BLaER1 treated with 17β-estradiol and CSF1 and Interleukin-3, amounts not matched to agents 10 nM and 100 nM (cell line): ENCODE measurements around the gene LSM5.

ENCODE experiments used
- H3K27ac ChIP-seq, 11 experiments: shearing (Covaris generic); formaldehyde crosslinking; 2 replicates each; pipeline ENCODE4 v1.8.1; 2022
- H3K27me3 ChIP-seq, 11 experiments: shearing (Covaris generic); formaldehyde crosslinking; 2 replicates each; pipeline ENCODE4 v1.8.1; 2022
- H3K36me3 ChIP-seq, 11 experiments: shearing (Covaris generic); formaldehyde crosslinking; 2 replicates each; pipeline ENCODE4 v1.8.1; 2022
- H3K4me1 ChIP-seq, 10 experiments: shearing (Covaris generic); formaldehyde crosslinking; 2 replicates each; pipeline ENCODE4 v1.8.1; 2022
- H3K4me2 ChIP-seq, 11 experiments: shearing (Covaris generic); formaldehyde crosslinking; 2 replicates each; pipeline ENCODE4 v1.8.1; 2022
- H3K4me3 ChIP-seq, 10 experiments: shearing (Covaris generic); formaldehyde crosslinking; 2 replicates each; pipeline ENCODE4 v1.8.1; 2022
- H3K9ac ChIP-seq, 11 experiments: shearing (Covaris generic); formaldehyde crosslinking; 2 replicates each; pipeline ENCODE4 v1.8.1; 2022
- H3K9me3 ChIP-seq, 11 experiments: shearing (Covaris generic); formaldehyde crosslinking; replicated peaks in 1 of 11; 2 replicates each; pipeline ENCODE4 v1.8.1; 2022
- H4K20me1 ChIP-seq, 11 experiments: shearing (Covaris generic); formaldehyde crosslinking; 2 replicates each; pipeline ENCODE4 v1.8.1; 2022
- Cebpa-rat ChIP-seq, 11 experiments: shearing (Covaris generic); IDR thresholded peaks; 2 replicates each; pipeline ENCODE4 v1.8.1; 2022

The LSM5 gene

DNA sequence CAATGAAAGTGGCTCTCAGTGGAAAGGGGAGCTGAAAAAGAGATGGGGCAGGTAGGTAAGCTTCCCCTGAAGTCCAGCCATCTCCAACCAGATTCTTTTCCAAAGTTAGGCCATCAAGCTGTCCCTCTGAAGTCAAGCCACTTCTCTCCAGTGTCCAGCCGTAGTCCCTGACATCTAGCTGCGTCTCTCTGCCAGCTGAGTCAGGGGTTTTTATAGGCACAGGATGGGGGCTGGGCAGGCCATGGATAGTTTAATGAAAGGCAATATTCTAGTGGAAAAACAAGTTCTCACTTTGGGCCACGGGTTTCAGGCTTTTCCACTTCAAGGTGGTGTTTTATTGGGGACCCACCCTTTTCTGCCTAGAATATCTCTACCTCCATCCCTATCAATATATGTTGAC is 41.9 kb upstream of the LSM5 start:
- Histone ChIP-seq H3K4me3 (no peak overlapping the region), H3K4me2 (no peak overlapping the region), H3K36me3 (peaks cover 20 to 73% (median 44%) of the 10 kb centered on the region in 11 experiments), H3K9me3 (peaks cover 0 to 25% (median 17%) of the 10 kb centered on the region in 11 experiments; a peak in 16 of 22 replicates), H3K9ac (no peak overlapping the region), H4K20me1 (peaks cover 0 to 100% (median 30%) of the 10 kb centered on the region in 11 experiments; a peak in 14 of 22 replicates), H3K27me3 (no peaks in the 10 kb centered on the region), H3K27ac (no peak overlapping the region), H3K4me1 (peaks cover 0 to 17% (median 0%) of the 10 kb centered on the region in 10 experiments; a peak in 4 of 20 replicates)
- no peak for TF ChIP-seq Cebpa-rat (IDR thresholded peaks at IDR 0.05)

DNA sequence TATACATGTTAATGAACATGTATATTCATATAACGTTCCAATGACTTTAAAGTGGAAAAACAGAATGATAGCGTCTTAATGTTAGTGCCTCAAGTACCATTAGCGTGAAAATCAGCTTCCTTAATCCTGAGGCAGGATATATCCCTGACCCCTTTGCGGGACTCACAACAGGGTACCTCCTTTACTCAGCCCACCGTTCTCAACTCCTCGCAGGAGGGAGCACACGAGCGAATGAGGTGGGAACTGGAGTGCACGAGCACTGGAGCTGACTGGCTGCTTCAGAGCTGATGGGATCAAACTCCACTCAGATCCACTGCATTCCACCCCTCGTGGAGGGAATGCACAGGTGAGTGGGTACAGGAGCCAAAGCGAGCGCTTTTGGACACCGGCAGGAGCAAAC is 41.2 kb upstream of the LSM5 start:
- no peak overlapping the region for H3K27ac ChIP-seq
- no peak for TF ChIP-seq Cebpa-rat (IDR thresholded peaks at IDR 0.05)
- peaks cover 0 to 100% (median 33%) of the 10 kb centered on the region in 11 experiments; a peak in 13 of 22 replicates for H4K20me1 ChIP-seq

DNA sequence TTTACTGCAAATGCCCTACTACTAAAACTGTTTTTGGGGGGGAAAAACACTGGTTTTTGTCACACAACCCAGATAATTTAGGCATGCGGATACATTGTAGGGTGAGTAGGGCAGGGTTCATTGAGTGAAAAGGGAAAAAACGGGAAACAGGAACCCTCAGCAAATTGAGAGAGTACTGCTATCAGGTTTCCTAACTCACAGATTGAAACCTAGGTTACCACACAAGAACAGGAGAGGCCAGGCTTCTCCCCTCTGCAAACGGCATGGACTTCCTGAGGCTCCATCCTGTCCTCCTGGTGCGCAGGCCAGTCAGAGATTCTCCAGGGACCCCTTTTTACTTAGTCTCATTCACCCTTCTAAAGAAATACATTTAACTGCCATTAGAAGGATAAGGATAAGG is 35.7 kb upstream of the LSM5 start:
- no peak for TF ChIP-seq Cebpa-rat (IDR thresholded peaks at IDR 0.05)
- Histone ChIP-seq H3K4me3 (no peak overlapping the region), H3K4me2 (no peak overlapping the region)

More for the DNA sequence above, 41.2 kb upstream of the LSM5 start:
- H3K4me1 ChIP-seq = peaks cover 0 to 17% (median 0%) of the 10 kb centered on the region in 10 experiments; a peak in 4 of 20 replicates
- H3K36me3 ChIP-seq = peaks cover 24 to 73% (median 43%) of the 10 kb centered on the region in 11 experiments
- no peak overlapping the region for H3K4me2 ChIP-seq
- H3K9me3 ChIP-seq = peaks cover 0 to 31% (median 18%) of the 10 kb centered on the region in 11 experiments; a peak in 16 of 22 replicates
- H3K4me3 ChIP-seq = no peak overlapping the region
- H3K9ac ChIP-seq = no peak overlapping the region
- H3K27me3 ChIP-seq = no peaks in the 10 kb centered on the region

GRCh38 chr7:32524631-32525030 is 34.5 kb upstream of the LSM5 start:
- no peak for TF ChIP-seq Cebpa-rat (IDR thresholded peaks at IDR 0.05)
- Histone ChIP-seq H3K27ac (no peak overlapping the region), H3K36me3 (peaks cover 58 to 94% (median 66%) of the 10 kb centered on the region in 11 experiments), H3K4me3 (no peak overlapping the region), H3K9me3 (peaks cover 36 to 76% (median 64%) of the 10 kb centered on the region in 11 experiments), H3K4me1 (no peaks in the 10 kb centered on the region), H3K4me2 (no peak overlapping the region), H3K27me3 (no peaks in the 10 kb centered on the region), H3K9ac (no peak overlapping the region), H4K20me1 (peaks cover 0 to 68% (median 11%) of the 10 kb centered on the region in 11 experiments; a peak in 12 of 22 replicates)

More for the DNA sequence above, 35.7 kb upstream of the LSM5 start:
- Histone ChIP-seq H3K36me3 (peaks cover 49 to 86% (median 58%) of the 10 kb centered on the region in 11 experiments), H3K4me1 (no peaks in the 10 kb centered on the region), H3K9me3 (peaks cover 24 to 68% (median 55%) of the 10 kb centered on the region in 11 experiments), H4K20me1 (peaks cover 0 to 80% (median 12%) of the 10 kb centered on the region in 11 experiments; a peak in 12 of 22 replicates), H3K27ac (no peak overlapping the region), H3K9ac (no peak overlapping the region), H3K27me3 (no peaks in the 10 kb centered on the region)

GRCh38 chr7:32522746-32523530 is 32.8 kb upstream of the LSM5 start:
- Histone ChIP-seq H3K4me2 (no peak overlapping the region), H3K9me3 (peaks cover 50 to 91% (median 79%) of the 10 kb centered on the region in 11 experiments), H3K4me1 (no peaks in the 10 kb centered on the region), H4K20me1 (peaks cover 0 to 51% (median 8%) of the 10 kb centered on the region in 11 experiments; a peak in 11 of 22 replicates), H3K36me3 (peaks cover 59 to 94% (median 76%) of the 10 kb centered on the region in 11 experiments), H3K27me3 (no peaks in the 10 kb centered on the region), H3K27ac (no peak overlapping the region), H3K9ac (no peak overlapping the region), H3K4me3 (0 out of 20 replicates have a peak overlapping the region, but pooled peaks of 1 of the 10 experiments have one; percentile 24)
- no peak for TF ChIP-seq Cebpa-rat (IDR thresholded peaks at IDR 0.05)

DNA sequence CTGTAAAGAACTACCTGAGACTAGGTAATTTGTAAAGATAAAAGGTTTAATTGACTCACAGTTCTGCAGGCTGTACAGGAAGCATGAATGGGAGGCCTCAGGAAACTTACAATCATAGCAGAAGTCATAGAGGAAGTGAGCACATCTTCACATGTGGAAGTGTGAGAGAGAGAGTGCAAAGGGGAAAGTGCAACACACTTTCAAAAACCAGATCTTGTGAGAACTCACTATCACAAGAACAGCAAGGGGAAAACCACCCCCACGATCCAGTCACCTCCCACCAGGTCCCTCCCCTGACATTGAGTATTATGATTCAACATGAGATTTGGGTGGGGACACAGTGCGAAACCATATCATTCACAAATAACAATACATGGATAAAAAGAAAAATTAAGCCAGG is 29.6 kb upstream of the LSM5 start:
- Histone ChIP-seq H3K9ac (no peak overlapping the region), H3K4me2 (no peak overlapping the region), H4K20me1 (peaks cover 0 to 45% (median 4%) of the 10 kb centered on the region in 11 experiments; a peak in 8 of 22 replicates), H3K27me3 (no peaks in the 10 kb centered on the region), H3K4me1 (peaks cover 0 to 21% (median 2%) of the 10 kb centered on the region in 10 experiments; a peak in 8 of 20 replicates), H3K4me3 (peak overlapping the region in 3 of 10 experiments; percentile 8 to 26 (median 13); a peak in 4 of 20 replicates), H3K27ac (no peak overlapping the region), H3K9me3 (peaks cover 68 to 99% (median 96%) of the 10 kb centered on the region in 11 experiments), H3K36me3 (peaks cover 71 to 96% (median 85%) of the 10 kb centered on the region in 11 experiments)
- TF ChIP-seq Cebpa-rat (IDR thresholded peaks at IDR 0.05) = no peak

DNA sequence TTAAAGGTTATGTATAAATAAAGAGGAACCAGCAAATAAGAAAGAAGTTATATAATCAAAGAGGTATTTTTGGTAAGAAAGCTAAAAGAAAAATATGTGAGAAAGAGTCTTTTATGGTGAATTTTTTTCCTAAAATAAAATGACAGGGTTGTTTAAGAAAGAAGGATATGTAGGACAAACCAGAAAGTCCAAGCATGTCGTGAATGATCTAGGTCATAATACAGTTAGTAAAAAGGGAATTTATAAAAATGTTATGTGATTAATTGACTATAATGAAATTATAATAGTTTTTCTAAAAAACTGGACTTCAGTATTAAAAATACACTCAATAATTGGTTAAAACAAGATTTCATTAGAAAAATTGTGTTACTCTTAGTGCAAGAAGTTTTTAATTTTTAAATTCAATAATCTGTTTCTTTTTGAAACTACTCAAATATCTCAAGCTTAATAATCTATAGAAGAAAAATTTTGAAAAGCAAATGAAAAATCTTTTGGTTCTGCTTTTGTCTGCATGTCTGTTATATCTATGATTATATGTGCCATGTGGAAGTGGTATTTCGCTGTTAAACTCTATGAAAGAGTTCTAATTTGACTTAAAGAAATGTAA is 28.5 kb upstream of the LSM5 start:
- Histone ChIP-seq H4K20me1 (peaks cover 0 to 47% (median 4%) of the 10 kb centered on the region in 11 experiments; a peak in 8 of 22 replicates), H3K9ac (no peak overlapping the region), H3K4me1 (peaks cover 0 to 31% (median 2%) of the 10 kb centered on the region in 10 experiments; a peak in 8 of 20 replicates), H3K27ac (no peak overlapping the region), H3K36me3 (peaks cover 72 to 96% (median 87%) of the 10 kb centered on the region in 11 experiments), H3K4me3 (peak overlapping the region in 2 of 10 experiments; percentile 19 to 23; a peak in 2 of 20 replicates), H3K4me2 (no peak overlapping the region), H3K9me3 (peaks cover 72 to 100% (median 98%) of the 10 kb centered on the region in 11 experiments), H3K27me3 (no peaks in the 10 kb centered on the region)
- TF ChIP-seq Cebpa-rat (IDR thresholded peaks at IDR 0.05) = no peak

DNA sequence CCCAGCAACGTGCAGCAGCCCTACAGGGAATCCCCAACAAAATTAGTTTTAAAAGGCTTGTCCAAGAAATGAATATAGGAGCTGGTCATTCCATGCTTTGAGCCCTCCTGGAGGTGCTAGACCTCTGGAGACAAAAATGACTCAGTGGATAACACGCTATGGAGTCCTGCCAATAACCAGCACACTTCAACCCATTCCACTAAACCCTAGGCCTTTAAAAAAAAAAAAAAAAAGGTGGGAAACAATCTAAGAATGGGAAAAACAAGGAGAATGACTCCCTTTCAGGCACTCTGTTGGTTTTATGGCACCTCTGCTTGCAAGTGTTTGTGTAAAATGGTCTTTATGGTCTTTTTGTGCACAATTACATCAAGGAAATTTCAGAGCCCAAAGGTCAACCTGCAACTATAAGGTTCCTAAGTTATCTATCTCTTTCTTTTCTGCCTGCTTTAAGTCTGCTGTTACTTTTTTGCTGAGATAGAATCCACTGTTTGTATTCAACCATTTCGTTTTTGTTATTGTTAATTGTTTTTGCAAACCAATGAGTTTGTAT is 26.4 kb upstream of the LSM5 start:
- H4K20me1 ChIP-seq = peaks cover 0 to 61% (median 13%) of the 10 kb centered on the region in 11 experiments; a peak in 13 of 22 replicates
- H3K4me3 ChIP-seq = 0 out of 20 replicates have a peak overlapping the region, but pooled peaks of 1 of the 10 experiments have one; percentile 3
- H3K27ac ChIP-seq = no peak overlapping the region
- peaks cover 0 to 40% (median 2%) of the 10 kb centered on the region in 10 experiments; a peak in 8 of 20 replicates for H3K4me1 ChIP-seq
- H3K9ac ChIP-seq = no peak overlapping the region
- no peaks in the 10 kb centered on the region for H3K27me3 ChIP-seq
- H3K4me2 ChIP-seq = peak overlapping the region in 3 of 11 experiments; percentile 24 to 50 (median 43); a peak in 4 of 22 replicates
- peaks cover 57 to 100% (median 98%) of the 10 kb centered on the region in 11 experiments for H3K9me3 ChIP-seq
- TF ChIP-seq Cebpa-rat (IDR thresholded peaks at IDR 0.05) = no peak
- H3K36me3 ChIP-seq = peaks cover 70 to 97% (median 87%) of the 10 kb centered on the region in 11 experiments
